KG1 (cell line): ENCODE results near the gene RBMS3.
"Not testable (repeated sequence)": the region's sequence is repeated elsewhere in the genome, so short reads cannot be mapped to it uniquely, and the experiment has no call there.

Source experiments
- DNase-seq: peaks from one replicate; lab custom pipeline; 2025; lab: John Stamatoyannopoulos, UW

RBMS3 gene

DNA sequence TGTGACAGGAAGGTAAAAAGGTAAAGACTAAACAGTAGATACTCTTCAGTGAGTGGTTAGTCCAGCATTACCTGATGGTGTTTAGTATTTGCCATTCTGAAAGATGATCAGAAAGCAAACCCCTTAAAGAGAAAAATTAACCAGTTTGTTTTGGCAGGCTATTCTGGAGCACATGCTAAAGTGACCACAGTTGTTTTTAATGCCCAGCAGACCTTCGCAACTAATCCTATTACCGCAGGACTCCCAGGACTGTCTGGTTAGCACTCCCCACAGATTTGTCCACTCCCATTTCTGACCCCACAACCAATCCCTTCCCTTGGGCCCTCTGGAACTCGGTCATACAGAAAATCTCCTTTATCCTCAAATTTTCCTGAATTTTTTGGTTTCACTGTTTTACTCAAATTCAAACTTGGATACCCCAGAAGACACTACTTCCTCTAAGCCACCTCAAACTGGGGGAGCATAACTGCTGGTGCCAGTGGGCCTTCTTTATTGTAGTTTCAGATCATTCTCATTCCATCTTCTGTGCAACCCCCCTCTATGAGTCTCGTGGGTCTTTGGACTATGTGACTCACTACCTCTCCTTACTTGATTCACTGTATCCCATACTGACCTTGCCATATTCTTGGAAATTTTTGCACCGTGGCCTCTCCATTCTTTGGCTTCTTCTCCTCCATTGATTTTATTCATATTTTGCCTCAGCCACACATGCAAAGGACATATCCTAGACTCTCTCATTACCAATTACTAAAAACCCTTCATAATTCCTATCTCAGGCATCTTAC, 104.4 kb downstream of the RBMS3 start:
- no peak for DNase-seq

DNA sequence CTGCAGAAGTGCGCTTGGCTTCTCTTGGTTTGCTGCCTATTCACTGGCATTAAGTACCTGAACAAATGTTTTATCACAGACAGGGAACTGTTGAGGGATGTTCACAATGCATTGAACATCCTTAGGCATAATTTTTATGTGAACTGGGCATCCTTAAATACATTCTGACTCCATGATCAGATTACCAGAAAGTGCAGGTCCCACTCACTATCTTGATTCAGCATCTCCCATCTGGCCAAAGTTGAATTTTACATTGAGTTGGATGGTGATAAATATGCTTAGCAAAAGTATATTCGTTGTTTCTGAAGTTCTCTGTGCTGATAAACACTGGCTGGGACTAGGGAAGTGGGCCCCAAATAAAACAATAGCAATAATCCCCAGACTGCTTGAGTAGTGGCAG, 108.5 kb downstream of the RBMS3 start:
- DNase-seq, result no peak

DNA sequence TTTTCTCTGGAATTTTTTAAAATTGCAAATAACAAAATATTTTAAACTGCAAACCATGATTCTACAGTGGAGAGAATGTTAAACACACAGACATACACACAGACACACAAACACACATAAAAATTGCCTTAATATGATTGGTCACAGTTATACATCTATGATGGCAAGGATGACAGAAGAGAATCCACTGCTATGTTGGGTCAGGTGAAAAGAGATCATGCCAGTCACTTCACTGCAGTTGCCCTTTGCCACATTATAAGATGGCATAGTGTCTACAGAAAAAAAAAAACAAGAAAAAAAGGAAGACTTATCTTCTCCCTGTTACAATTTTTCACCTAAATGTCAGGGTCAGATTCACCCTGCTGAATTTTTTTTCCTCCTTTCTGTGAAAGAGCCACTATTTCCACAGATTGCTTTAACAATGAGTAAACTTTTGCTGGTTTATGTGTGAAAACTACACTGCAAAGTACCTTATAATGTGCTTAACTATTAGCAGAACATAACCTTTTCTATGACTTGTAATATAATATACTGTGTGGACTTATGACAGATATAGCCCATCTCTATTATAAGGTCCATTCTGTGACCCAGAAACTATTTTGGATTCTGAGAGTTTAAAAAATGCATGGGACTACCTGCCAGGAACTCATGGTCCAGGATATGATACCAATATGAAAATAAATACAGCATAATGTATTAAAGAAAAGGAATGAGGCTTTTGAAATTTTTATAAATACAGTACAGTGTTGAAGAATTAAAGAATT, 111.9 kb downstream of the RBMS3 start:
- DNase-seq, result no peak

DNA sequence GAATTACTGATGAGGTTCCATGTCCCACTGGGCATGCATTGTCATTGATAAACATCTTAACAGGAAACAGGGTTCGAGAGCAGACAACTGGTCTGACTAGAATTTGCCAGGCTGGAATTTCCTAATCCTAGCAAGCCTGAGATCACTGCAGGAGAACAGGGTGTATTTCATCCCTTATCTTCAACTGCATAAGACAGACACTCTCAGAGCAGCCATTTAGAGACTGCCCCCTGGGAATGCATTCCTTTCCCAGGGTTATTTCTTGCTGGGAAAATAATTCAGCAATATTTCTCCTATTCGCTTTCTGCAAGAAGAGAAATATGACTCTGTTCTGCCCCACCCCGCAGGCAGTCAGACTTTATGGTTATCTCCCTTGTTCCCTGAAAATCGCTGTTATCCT, 113.1 kb downstream of the RBMS3 start:
- not testable (repeated sequence) for DNase-seq

DNA sequence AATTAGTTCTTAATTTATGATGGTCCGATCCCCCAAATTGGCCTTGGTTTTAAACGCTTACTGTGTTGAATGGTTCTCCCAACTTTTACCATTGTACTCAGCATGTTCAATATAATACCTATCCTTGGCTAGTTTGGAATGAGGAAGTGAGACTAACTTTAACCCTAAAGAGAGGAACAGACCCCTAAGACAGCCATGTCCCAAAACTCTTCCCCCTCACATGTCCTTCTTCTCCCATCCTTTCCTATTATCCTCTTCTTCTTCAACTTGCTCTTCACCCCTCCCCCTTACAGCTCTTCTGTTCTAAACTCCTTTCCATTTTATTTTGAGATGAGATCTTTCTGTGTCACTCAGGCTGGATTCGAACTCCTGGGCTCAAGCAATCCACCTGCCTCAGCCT, 116.5 kb downstream of the RBMS3 start:
- DNase-seq, result no peak

DNA sequence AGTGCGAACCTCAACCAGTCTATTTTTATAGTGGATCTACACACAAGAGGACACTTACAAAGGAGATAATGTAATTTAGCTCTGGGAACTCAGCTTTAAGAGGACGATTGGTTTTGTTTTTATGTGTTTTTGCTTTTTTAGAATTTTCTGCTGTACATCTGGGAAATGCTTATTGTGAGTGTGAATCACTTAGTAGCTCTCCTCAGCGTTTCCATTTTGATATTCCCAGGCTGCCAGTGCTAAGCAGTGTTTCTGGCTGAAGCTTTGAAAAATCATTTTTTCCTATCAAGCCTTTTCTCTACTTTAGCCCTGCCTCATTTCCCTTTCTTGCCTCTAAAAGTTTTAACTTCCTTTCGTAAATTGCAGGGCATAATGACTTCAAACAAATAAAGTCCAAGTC, 117.9 kb downstream of the RBMS3 start:
- DNase-seq, result no peak

DNA sequence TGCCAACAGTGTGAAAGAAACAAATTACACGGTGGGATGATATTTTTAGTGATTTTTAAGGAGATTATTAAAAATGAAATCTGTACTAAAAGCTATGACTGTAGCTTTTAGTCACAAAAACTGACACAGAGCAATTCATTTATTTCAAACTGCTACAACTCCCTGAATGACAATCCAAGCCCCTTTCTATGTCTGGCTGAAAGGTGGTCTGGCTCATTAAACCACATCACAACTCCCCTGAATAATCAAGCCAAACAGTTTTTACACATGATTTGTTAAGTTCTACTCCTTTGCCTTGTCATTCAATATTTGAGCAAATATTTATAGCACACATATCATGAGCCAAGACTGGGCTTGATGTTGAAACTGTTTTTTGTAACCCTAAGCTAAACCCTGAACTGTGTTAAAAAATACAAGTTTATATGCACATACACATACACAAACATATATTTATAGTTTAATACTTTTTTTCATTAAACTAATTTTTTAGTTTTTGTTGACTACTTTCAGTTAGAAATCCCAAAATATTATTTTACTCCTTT, 125.5 kb downstream of the RBMS3 start:
- no peak for DNase-seq

DNA sequence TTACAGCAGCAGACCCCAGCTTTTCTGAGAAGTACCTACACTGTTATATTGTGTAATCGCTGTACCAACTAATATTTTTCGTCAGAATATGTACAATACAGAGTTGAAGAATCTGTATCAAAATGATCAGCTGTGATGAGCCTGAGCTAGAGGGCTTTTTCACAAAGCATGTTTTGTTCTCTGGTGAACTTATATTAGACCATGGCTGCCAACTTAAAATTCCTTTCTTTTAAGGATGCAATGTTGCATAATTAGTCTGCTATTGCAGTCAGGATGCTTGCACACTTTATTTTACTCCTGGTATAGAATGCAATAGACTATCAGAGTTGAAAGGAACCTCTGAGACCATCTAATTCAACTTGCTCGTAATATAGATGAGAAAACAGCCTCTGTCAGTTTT, 127.8 kb downstream of the RBMS3 start:
- DNase-seq, result no peak

DNA sequence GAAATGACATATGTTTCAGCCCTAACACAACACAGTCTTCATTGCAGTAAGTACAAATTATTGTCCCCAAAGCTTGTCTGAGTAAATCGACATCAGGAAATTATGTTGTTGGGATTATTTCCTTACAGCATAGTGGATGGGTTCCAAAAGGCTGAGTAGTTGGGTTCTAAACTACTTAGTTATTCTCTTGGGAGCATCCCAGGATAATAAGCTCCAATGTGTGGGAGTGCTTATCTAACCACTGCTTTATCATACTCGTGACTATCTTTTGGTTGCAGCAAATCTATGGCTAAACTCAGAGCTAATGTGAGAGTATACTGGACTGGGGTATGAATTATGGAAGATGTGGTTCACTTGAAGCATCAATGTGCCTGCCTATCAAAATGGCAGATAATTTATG, 128.5 kb downstream of the RBMS3 start:
- no peak for DNase-seq

DNA sequence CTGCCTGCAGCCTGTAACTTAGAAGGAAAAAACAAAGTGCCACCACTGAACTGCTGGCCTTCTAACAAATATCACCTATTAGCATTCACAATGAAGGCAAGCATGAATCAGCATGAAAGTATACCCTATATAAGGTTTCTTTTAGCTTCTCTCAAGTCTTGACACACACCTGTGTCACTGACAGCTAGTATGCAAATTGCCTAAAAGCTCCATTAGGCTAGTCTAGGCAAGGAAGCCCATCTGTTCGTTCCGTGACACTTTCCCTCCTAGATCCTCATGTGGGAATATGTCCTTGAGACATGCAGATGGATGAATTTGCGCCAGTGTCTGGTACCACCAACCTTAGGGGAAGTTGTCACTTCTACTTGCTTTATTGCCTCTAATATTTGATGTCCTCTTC, 129.3 kb downstream of the RBMS3 start:
- no peak for DNase-seq

DNA sequence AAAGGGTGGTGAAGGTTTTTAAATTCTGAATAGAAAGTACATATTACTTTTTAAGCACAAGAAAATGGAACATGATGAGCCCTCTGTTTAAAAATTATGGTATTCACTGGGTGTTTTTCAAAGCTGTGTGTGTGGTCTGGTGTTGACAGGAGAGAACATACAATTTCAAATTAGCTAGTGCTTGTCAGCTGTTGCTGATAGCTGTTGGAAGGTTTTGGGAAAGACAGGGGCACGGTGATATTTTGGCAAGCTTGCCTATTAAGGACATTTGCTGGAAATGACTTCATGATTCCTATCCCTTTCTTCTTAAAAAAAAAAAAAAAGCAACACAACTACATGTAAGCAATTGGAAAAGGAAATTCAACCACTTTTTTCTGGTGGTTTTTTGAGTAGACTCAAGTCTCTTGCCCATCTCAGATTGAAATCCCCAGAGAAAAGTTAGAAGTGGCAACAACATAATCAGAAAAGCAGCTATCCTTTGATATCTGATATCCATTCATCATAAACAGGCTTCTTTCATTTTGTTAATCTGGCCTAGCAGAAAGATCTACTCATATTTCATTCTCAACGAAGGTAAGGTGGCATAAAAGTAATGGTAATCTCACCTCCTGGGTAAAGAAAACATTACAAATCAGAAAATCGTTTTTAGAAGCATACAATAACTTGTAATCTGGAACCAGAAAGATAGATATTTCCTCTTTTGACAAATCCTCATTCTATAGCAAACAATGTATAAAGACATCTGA, 130.0 kb downstream of the RBMS3 start:
- no peak for DNase-seq

DNA sequence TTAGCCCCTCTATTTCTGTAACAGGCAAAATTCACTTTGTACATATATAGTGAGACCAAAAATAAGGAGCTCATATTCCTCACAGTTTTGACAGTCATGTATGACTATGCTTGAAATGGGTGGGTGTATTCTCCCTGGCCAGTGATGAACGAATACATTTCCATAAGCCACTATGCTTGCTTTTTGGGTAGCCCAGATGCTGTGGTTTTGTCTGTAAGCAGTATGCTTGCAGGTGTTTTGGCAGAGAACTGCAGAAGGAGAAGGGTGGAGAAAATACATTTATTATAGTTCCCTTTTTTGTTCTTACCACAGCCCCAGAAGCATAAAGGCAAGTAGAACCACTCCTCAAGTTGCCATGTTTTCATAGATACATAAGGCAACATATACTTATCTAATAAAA, 131.2 kb downstream of the RBMS3 start:
- DNase-seq, result peak; percentile 30

DNA sequence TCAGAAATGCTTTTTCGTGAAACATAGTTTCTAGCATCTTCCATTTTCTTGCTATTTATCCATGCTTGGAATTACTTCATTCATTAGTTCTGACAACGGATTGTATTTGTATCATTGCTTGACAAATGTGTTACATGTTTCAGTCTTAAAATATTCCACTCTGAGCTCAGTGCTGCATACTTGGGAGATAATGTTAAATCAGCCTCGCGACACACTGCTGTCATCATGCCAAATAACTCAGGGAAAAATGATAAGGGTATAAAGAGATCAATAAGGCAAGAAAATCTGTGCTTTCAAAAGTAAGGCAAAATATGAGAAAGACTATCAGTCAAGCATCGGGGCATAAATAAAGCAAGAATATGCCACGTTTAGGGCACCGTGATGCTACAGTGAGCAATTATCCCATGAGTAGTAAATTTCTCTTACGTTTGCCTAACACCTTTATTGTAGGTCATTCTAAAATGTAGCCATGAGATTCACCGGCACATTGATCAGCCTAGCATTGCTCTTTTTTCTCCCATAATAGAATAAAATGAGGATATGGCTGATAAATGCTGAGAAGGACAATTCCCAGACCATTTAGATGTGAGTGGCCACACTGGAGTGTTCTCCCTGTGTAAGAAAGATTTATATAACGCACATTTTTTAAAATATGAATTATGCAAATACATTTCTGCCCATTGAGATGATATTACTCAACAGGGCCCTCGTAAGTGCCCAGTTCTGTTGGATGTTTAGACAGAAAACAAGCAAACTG, 133.8 kb downstream of the RBMS3 start:
- DNase-seq, result no peak

DNA sequence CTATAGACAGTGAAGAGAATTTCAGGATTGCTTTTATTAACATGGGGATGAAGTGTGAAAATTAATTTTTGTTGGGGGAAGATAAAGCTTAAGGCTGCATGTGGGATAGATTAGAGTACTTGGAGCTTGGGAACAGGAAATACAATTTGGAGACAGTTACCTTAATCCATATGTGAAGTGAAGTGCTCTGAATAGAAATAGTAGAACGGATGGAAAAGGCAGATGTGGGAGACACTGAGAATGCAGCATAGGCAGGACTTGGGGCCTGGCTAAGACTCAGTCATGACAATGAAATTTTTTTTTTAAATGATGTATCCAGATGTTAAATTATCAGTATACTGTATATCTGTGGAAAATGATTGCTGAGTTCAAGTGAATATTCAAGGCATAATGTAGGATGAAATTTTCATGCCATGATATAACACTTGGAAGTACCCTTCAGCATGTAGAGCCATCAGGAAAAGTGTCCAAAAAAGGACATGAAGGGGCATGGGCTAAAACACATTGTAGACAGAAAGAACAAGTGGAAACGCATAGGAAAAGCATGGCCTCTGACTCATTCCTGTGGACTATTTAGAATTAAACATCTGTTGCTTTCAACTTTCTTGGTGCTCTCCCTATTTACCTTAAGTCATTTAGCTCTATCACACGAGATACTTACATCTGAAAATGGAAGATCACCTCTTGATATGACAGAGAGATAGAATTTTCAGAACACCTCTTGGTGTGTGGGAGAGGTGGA, 134.8 kb downstream of the RBMS3 start:
- DNase-seq, result no peak

DNA sequence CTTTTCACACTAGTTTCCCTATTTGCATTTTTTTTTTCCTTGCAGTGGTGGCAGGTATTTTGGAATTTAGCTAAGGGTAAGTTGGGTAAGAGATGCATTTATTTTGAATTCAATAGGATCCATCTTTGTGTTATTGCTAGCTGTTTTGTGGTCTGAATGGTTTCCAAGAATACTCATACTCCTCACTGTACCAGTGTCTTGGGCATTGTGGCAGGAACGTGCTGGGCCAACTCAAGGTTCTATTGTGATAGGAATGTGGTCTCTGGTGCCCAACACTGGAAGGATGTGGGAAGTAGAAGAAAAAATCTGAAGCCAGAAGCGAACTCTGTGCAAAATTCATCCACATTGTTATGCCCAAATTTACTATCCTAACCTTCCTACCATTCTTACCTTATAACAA, 135.6 kb downstream of the RBMS3 start:
- DNase-seq, result no peak

DNA sequence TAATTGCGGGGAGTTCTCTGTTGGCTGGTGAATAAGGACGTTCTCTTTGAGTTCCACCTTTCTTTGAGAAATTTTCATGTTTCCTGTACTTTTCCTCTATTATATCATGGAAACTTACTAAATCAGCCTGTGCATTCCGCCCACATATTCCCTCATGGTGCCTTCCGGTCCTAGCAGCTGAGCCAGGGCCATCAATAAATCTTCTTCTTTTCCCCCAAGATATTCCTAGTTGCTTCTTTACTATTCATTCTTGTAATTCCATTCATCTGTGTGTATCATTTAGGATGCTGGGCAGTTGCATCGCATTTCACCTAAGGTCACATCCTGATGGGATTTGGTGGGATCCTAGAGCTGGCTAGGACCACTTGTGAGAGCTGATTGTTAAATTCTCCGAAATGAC, 139.2 kb downstream of the RBMS3 start:
- DNase-seq, result no peak

DNA sequence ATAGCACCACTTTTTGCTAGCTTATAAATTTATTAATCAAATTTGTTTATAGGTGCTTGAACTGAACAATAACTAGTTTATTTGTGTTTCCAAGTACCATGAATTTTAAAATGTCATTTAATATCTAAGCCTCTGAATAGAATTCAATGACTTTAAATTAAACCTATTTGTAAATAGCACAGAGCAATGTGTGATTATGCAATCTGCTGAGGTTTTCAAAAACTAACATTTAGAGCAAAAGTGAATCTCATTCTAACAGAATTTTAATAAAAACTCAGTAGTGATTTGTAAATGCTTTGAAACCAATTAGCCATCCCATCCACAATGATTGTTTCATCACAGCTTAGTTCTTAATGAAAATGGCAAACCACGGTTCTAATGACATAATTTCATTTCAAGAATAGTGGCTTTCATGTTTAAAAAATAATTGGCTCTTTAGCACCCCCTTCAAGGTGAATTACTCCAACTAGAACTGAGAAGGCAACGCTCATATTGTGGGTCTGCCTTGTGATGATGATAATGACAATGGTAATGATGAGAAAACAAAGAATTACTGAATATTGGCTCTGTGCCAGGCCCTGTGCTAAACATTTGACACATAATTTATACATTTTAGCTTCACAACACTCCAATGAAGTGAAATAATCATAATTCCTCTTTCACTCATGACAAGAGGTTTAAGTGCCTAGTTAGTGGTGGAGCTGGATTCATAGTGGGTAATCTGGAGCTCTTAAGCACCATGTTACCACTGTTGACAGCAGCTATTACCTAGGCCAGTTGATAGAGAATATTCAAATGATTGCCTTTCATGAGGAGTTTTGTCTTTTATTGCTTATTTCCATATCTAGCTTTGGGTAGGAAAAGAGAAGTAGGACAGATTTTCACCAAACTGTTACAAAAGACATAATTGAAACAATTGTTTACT, 145.7 kb downstream of the RBMS3 start:
- DNase-seq, result no peak

DNA sequence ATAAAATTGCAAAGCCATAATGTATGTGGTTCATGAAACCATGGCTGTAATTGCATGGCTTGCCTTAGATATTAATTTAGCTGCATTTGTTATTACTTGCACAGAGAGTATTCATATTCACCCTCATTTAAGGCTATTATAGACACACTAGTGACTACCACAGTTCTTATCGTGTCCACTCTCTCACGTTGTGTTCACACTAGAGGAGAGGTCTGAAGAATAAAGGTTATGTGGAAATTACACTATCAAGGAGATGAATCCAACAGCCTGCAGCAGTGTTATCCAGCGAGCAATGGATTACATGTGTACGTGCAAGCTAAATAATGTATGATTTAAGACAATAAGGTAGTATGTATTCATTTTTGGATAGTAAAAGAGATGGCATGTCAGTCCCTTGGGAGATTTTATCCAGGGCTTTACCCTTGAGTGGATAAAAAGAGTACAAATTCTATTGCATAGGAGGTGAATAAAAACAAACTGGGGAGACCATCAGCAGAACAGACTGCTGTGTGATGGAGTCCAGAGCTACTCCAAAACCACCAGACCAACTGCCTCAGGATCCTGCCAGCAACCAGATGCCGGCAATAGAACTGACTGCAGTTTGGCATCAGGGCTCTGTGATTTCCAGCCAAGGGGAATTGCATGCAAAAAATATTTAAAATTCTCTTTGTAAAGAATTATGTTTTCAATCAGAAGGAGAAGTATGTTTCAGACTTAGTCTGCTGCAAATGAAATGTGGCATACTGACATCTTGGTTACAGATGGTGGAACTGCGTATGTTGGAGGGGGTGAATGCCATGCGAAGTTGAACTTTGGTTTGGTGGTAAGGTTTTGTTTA, 146.6 kb downstream of the RBMS3 start:
- no peak for DNase-seq

DNA sequence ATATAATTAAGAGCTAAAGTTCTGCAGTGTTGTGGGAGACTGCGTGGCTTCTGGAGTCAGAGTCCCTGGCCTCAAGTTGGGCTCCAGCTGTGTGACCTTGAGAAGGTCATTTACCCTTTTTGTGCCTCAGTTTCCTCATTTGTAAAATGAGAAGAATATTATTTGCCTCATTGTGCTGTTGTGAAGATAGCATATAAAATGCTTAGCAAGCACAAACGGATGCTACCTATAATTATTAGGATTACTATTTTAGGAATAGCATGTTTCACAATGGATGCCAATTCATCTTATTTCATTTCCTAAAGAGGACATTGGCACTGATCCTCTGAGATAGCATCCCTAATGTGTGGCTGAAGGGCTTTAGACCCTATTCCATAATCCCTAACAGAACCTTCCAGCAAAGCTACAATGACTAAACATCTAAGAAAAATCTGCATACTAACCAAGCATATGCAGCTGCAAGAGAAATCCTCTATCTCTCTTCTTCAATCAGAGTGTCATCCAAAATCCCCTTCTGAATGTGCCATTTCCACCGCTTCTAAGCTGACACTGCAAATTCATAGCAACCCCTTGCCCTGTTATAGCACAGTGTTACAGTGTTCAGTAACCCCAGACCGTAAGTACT, 148.3 kb downstream of the RBMS3 start:
- no peak for DNase-seq
